ENCODE results near the gene GTPBP1. TPM values are rescaled to one million over a fixed set of nuclear protein-coding genes. Genes with fewer than 3 reads are reported as not detected.

GTPBP1 gene
- polyA plus RNA-seq, 2 donors: 12.5 to 19.4 TPM

DNA sequence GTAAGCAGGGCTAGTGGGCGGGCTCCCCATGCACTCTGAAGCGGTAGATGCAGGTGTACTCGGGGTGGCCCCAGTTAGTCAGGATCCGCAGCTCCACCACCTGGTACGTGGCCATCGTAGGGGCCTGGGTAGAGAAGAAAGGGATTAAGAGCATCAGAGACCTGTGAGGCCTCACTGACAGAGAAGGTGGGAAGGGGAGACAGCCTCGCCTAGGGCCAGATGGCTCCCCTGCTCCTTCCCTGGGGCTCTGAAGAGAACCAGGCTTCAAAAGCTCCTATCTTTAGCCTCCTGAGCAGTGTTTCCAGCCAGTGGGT, 30.5 kb downstream of the GTPBP1 start:
- Histone ChIP-seq H3K27ac (ENCODE audit: low read depth in 2 of 2, low read length in 1 of 2) (no peak overlapping the region), H3K4me1 (ENCODE audit: control insufficient read depth in 2 of 2, insufficient read depth in 2 of 2, low read length in 1 of 2) (peaks cover 0 to 17% of the 10 kb centered on the region in 2 donors), H3K4me3 (ENCODE audit: low read depth in 1 of 2, low read length in 2 of 2) (no peak overlapping the region), H3K36me3 (ENCODE audit: control insufficient read depth in 2 of 2, insufficient read depth in 2 of 2, low read length in 1 of 2) (peaks cover 45 to 66% of the 10 kb centered on the region in 2 donors), H3K27me3 (ENCODE audit: control insufficient read depth in 1 of 2, insufficient read depth in 2 of 2, low read length in 2 of 2) (no peaks in the 10 kb centered on the region), H3K9me3 (ENCODE audit: control insufficient read depth in 2 of 2, insufficient read depth in 1 of 2, low read depth in 1 of 2, low read length in 1 of 2) (no peaks in the 10 kb centered on the region)
- 77 to 88% methylated on average over 7 of the region's 7 CpGs for WGBS, 2 donors

GRCh38 chr22:38737302-38738060, 31.7 kb downstream of the GTPBP1 start:
- Histone ChIP-seq H3K9me3 (ENCODE audit: control insufficient read depth in 2 of 2, insufficient read depth in 1 of 2, low read depth in 1 of 2, low read length in 1 of 2) (no peaks in the 10 kb centered on the region), H3K4me3 (ENCODE audit: low read depth in 1 of 2, low read length in 2 of 2) (no peak overlapping the region), H3K27me3 (ENCODE audit: control insufficient read depth in 1 of 2, insufficient read depth in 2 of 2, low read length in 2 of 2) (no peaks in the 10 kb centered on the region), H3K4me1 (ENCODE audit: control insufficient read depth in 2 of 2, insufficient read depth in 2 of 2, low read length in 1 of 2) (peaks cover 0 to 9% of the 10 kb centered on the region in 2 donors), H3K27ac (ENCODE audit: low read depth in 2 of 2, low read length in 1 of 2) (no peak overlapping the region), H3K36me3 (ENCODE audit: control insufficient read depth in 2 of 2, insufficient read depth in 2 of 2, low read length in 1 of 2) (peaks cover 54 to 74% of the 10 kb centered on the region in 2 donors)
- 81 to 83% methylated on average over 21 of the region's 21 CpGs for WGBS, 2 donors

DNA sequence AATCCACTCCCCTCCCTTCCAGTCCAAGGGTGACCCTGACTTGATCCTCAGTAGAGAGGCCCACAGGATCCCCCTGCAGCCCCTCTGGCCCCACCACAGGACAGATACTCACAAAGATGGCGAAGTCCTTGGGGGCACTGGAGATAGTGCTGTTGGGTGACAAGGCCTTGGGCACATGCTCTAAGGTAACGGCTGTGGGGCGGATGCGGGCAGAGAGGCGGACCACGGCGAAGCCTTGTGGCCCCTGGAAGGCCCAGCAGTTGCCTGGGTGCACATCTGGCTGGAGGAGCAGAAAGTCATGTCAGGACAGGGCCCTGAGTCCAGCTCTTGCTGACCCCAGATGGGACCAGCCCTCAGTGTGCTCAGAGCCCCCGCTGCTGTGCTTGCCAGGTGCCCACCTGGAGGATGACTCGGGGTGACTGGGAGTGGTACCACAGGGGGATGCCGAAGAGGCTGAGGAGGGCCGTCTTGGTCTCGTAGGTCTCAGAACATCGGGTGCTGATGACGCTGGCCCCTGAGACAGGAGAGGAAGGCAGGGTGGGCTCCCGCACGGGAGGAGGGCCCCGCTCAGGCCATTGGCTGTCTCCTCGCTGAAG, 32.8 kb downstream of the GTPBP1 start:
- WGBS, 2 donors: 94 to 95% methylated on average over 18 of the region's 18 CpGs
- H3K36me3 ChIP-seq (ENCODE audit: control insufficient read depth in 2 of 2, insufficient read depth in 2 of 2, low read length in 1 of 2): peaks cover 56 to 77% of the 10 kb centered on the region in 2 donors

DNA sequence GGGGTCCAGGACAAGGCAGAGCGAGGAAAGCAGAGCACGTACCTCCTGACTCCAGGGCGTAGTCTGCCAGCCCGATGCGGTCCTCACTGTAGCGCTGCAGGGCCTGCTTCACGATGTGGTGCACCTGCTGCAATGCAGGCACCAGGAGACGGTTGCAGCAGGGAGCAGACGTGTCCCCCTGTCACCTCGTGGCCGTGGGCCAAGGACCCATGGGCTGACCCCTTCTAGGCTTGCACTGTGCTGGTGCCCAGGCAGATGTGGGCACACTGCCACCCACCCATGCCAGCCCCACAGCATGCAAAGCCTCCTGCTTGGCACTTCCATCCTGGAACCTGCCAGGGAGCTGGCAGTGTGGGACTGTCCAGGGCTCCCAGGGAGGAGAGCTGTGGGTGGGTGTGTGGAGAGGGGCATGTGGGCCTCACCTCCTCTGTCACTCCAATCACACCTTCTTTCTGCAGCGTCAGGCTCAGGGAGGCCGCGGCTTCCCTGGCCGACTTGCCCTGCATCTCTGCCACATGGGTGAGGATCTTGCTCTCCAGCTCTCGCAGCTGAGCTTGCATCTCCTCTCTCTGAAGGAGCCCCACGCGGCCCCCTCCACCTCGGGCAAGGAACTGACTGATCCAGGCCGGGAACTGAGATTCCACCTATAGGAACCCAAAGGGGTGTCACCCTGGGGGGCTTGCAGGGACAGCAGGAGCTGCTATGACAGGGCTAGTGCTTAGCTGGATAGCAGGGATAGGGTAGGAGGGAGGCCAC, 33.7 kb downstream of the GTPBP1 start:
- Histone ChIP-seq H3K36me3 (ENCODE audit: control insufficient read depth in 2 of 2, insufficient read depth in 2 of 2, low read length in 1 of 2) (peaks cover 55 to 77% of the 10 kb centered on the region in 2 donors), H3K4me3 (ENCODE audit: low read depth in 1 of 2, low read length in 2 of 2) (no peak overlapping the region), H3K27ac (ENCODE audit: low read depth in 2 of 2, low read length in 1 of 2) (no peak overlapping the region), H3K27me3 (ENCODE audit: control insufficient read depth in 1 of 2, insufficient read depth in 2 of 2, low read length in 2 of 2) (no peaks in the 10 kb centered on the region), H3K9me3 (ENCODE audit: control insufficient read depth in 2 of 2, insufficient read depth in 1 of 2, low read depth in 1 of 2, low read length in 1 of 2) (no peaks in the 10 kb centered on the region), H3K4me1 (ENCODE audit: control insufficient read depth in 2 of 2, insufficient read depth in 2 of 2, low read length in 1 of 2) (peaks cover 0 to 2% of the 10 kb centered on the region in 2 donors)
- 90 to 92% methylated on average over 20 of the region's 20 CpGs for WGBS, 2 donors

More for the DNA sequence above, 32.8 kb downstream of the GTPBP1 start:
- Histone ChIP-seq H3K4me3 (ENCODE audit: low read depth in 1 of 2, low read length in 2 of 2) (no peak overlapping the region), H3K27me3 (ENCODE audit: control insufficient read depth in 1 of 2, insufficient read depth in 2 of 2, low read length in 2 of 2) (no peaks in the 10 kb centered on the region), H3K9me3 (ENCODE audit: control insufficient read depth in 2 of 2, insufficient read depth in 1 of 2, low read depth in 1 of 2, low read length in 1 of 2) (no peaks in the 10 kb centered on the region), H3K4me1 (ENCODE audit: control insufficient read depth in 2 of 2, insufficient read depth in 2 of 2, low read length in 1 of 2) (peaks cover 0 to 2% of the 10 kb centered on the region in 2 donors), H3K27ac (ENCODE audit: low read depth in 2 of 2, low read length in 1 of 2) (no peak overlapping the region)

DNA sequence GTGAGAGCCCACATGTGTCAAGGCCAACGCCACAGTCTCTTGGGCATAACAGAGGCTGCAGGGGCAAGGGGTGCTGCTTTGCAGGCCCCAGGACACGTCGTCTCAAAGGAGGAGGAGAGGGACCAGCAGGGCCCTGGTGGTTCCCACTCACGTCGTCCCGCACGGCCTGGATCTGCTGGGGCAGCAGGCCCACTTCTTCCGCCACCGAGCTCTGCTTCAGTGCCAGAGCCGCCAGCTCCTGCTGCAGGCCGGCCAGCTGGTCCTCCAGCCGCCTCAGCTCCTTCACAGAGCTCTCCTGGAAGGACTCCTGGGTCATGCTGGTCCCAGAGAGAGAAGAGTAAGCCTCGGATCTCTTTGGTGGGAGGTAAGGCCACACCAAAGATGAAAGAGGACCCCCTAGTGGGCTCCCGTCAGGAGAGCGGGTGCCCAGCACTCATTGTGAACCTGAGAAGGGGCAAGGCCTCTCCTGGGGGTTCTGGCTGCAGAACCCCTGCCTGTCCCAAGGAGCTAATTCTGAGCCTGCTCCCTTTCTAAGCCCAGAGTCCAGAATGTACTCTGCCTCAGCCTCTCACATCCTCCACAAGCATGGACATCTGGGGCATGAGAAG, 34.5 kb downstream of the GTPBP1 start:
- WGBS, 2 donors: 91% methylated on average over 15 of the region's 15 CpGs

GRCh38 chr22:38740754-38741153, 35.0 kb downstream of the GTPBP1 start:
- 76 to 81% methylated on average over 8 of the region's 8 CpGs for WGBS, 2 donors
- H3K36me3 ChIP-seq (ENCODE audit: control insufficient read depth in 2 of 2, insufficient read depth in 2 of 2, low read length in 1 of 2): peaks cover 55 to 82% of the 10 kb centered on the region in 2 donors
- no peaks in the 10 kb centered on the region for H3K27me3 ChIP-seq (ENCODE audit: control insufficient read depth in 1 of 2, insufficient read depth in 2 of 2, low read length in 2 of 2)
- no peak overlapping the region for H3K4me3 ChIP-seq (ENCODE audit: low read depth in 1 of 2, low read length in 2 of 2)
- H3K27ac ChIP-seq (ENCODE audit: low read depth in 2 of 2, low read length in 1 of 2): peak overlapping the region in 1 of 2 donors; percentile 24
- H3K4me1 ChIP-seq (ENCODE audit: control insufficient read depth in 2 of 2, insufficient read depth in 2 of 2, low read length in 1 of 2): no peaks in the 10 kb centered on the region
- no peaks in the 10 kb centered on the region for H3K9me3 ChIP-seq (ENCODE audit: control insufficient read depth in 2 of 2, insufficient read depth in 1 of 2, low read depth in 1 of 2, low read length in 1 of 2)

More for the DNA sequence above, 34.5 kb downstream of the GTPBP1 start:
- Histone ChIP-seq H3K4me1 (ENCODE audit: control insufficient read depth in 2 of 2, insufficient read depth in 2 of 2, low read length in 1 of 2) (no peaks in the 10 kb centered on the region), H3K36me3 (ENCODE audit: control insufficient read depth in 2 of 2, insufficient read depth in 2 of 2, low read length in 1 of 2) (peaks cover 55 to 80% of the 10 kb centered on the region in 2 donors), H3K27me3 (ENCODE audit: control insufficient read depth in 1 of 2, insufficient read depth in 2 of 2, low read length in 2 of 2) (no peaks in the 10 kb centered on the region), H3K4me3 (ENCODE audit: low read depth in 1 of 2, low read length in 2 of 2) (no peak overlapping the region), H3K27ac (ENCODE audit: low read depth in 2 of 2, low read length in 1 of 2) (no peak overlapping the region), H3K9me3 (ENCODE audit: control insufficient read depth in 2 of 2, insufficient read depth in 1 of 2, low read depth in 1 of 2, low read length in 1 of 2) (no peaks in the 10 kb centered on the region)

GRCh38 chr22:38741166-38741565, 35.4 kb downstream of the GTPBP1 start:
- H3K27me3 ChIP-seq (ENCODE audit: control insufficient read depth in 1 of 2, insufficient read depth in 2 of 2, low read length in 2 of 2): no peaks in the 10 kb centered on the region
- 94 to 96% methylated on average over 9 of the region's 9 CpGs for WGBS, 2 donors
- H3K4me3 ChIP-seq (ENCODE audit: low read depth in 1 of 2, low read length in 2 of 2): no peak overlapping the region
- H3K36me3 ChIP-seq (ENCODE audit: control insufficient read depth in 2 of 2, insufficient read depth in 2 of 2, low read length in 1 of 2): peaks cover 54 to 82% of the 10 kb centered on the region in 2 donors
- no peaks in the 10 kb centered on the region for H3K4me1 ChIP-seq (ENCODE audit: control insufficient read depth in 2 of 2, insufficient read depth in 2 of 2, low read length in 1 of 2)
- H3K9me3 ChIP-seq (ENCODE audit: control insufficient read depth in 2 of 2, insufficient read depth in 1 of 2, low read depth in 1 of 2, low read length in 1 of 2): no peaks in the 10 kb centered on the region
- no peak overlapping the region for H3K27ac ChIP-seq (ENCODE audit: low read depth in 2 of 2, low read length in 1 of 2)

- Histone ChIP-seq H3K4me1 (ENCODE audit: control insufficient read depth in 2 of 2, insufficient read depth in 2 of 2, low read length in 1 of 2) (no peaks in the 10 kb centered on the region), H3K27ac (ENCODE audit: low read depth in 2 of 2, low read length in 1 of 2) (no peak overlapping the region), H3K4me3 (ENCODE audit: low read depth in 1 of 2, low read length in 2 of 2) (no peak overlapping the region), H3K9me3 (ENCODE audit: control insufficient read depth in 2 of 2, insufficient read depth in 1 of 2, low read depth in 1 of 2, low read length in 1 of 2) (no peaks in the 10 kb centered on the region), H3K27me3 (ENCODE audit: control insufficient read depth in 1 of 2, insufficient read depth in 2 of 2, low read length in 2 of 2) (no peaks in the 10 kb centered on the region), H3K36me3 (ENCODE audit: control insufficient read depth in 2 of 2, insufficient read depth in 2 of 2, low read length in 1 of 2) (peaks cover 51 to 84% of the 10 kb centered on the region in 2 donors)
- WGBS, 2 donors: 89 to 92% methylated on average over 10 of the region's 10 CpGs
These were observed 35.8 kb downstream of the GTPBP1 start for GRCh38 chr22:38741576-38741975.

DNA sequence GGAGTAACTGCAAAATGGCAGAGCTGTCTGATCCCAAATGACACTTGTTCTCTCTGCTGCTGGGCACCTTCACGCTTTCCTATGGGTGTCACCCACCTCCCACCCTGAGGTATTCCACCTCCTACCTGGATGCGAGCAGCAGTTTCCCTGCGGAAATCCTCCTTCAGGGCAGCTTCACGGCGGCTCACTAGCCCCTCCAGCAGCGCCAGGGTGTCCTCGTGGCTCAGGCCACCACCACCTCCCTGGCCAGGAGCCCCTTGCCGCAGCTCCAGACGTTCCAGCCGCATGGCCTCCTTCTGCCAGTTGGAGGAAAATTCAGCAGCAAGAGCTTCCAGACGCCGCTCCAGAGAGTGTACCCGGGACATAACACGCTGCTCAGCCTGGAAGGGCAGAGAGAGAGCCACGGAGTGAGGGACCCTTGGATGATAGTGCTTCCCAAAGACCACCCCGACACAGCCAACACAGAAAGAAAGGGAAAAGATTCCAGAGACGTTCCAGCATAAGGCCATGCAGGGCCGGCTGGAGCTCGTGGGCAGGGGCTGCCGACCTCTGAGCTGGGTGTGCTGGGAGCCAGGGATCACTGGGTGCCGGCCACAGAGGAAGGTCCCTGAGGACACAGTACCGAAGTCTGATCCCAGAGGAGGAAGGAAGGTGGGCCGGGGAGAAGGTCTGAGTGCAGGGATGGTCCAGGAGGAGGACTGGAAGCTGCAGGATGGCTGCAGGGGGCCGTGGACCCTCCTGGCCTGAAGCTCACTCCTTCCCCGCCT, 36.6 kb downstream of the GTPBP1 start:
- Histone ChIP-seq H3K36me3 (ENCODE audit: control insufficient read depth in 2 of 2, insufficient read depth in 2 of 2, low read length in 1 of 2) (peaks cover 48 to 78% of the 10 kb centered on the region in 2 donors), H3K27me3 (ENCODE audit: control insufficient read depth in 1 of 2, insufficient read depth in 2 of 2, low read length in 2 of 2) (no peaks in the 10 kb centered on the region), H3K27ac (ENCODE audit: low read depth in 2 of 2, low read length in 1 of 2) (no peak overlapping the region), H3K4me3 (ENCODE audit: low read depth in 1 of 2, low read length in 2 of 2) (no peak overlapping the region), H3K4me1 (ENCODE audit: control insufficient read depth in 2 of 2, insufficient read depth in 2 of 2, low read length in 1 of 2) (no peaks in the 10 kb centered on the region), H3K9me3 (ENCODE audit: control insufficient read depth in 2 of 2, insufficient read depth in 1 of 2, low read depth in 1 of 2, low read length in 1 of 2) (no peaks in the 10 kb centered on the region)
- WGBS, 2 donors: 92% methylated on average over 25 of the region's 25 CpGs
